ENCODE results near the gene NOXA1. TPM values are rescaled to one million over a fixed set of nuclear protein-coding genes. Genes with fewer than 3 reads are reported as not detected.

The NOXA1 gene
- total and polyA plus RNA-seq, 9 of the 15 experiments (the other 6 are each of a cell fraction or from before 2014, with no cell fraction given) = 0.07 to 1.2 (median 0.20) TPM; not detected in 4

DNA sequence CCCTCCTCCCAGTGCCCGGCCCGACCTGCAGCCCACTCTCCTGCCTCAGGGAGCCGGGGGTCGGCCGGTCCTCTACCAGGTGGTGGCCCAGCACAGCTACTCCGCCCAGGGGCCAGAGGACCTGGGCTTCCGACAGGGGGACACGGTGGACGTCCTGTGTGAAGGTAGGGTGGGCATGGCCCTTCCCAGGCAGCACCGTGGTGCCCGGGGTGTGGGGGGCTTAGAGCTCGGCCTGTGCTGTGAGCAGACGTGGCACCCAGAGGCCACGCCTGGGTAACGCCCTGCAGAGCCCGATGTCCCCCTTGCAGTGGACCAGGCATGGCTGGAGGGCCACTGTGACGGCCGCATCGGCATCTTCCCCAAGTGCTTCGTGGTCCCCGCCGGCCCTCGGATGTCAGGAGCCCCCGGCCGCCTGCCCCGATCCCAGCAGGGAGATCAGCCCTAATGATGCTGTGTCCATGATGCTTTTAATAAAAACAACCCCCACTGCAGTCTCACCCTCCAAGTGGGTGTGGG lies 10.8 kb downstream of the NOXA1 start:
- WGBS (ENCODE audit: insufficient coverage, low coverage, missing lambda C conversion rate) = 59% methylated on average over 20 of the region's 26 CpGs
- no peaks in the 10 kb centered on the region for H3K27me3 ChIP-seq (ENCODE audit: control insufficient read depth in 2 of 2, insufficient read depth in 2 of 2, low read length in 2 of 2)
- DNase-seq (ENCODE audit: extremely low read depth in 1 of 4, low spot score in 3 of 4) (no peak), ATAC-seq (no peak), FAIRE-seq (no peak)
- no peaks in the 10 kb centered on the region for H3K9me1 ChIP-seq (ENCODE audit: control insufficient read depth, insufficient read depth, low read length)
- H3K9me3 ChIP-seq (replicated peaks; ENCODE audit: control insufficient read depth, insufficient read depth, low read depth, low read length) = no peaks in the 10 kb centered on the region
- H3K27ac ChIP-seq (ENCODE audit: extremely low read depth, low read depth, low read length) = no peak overlapping the region
- H3K4me3 ChIP-seq = no peak overlapping the region
- CTCF ChIA-PET (ENCODE audit: low intra/inter-chr PET ratio) = no interaction called here
- H3K4me2 ChIP-seq (ENCODE audit: insufficient read depth, low read length) = no peak overlapping the region
- POLR2A ChIA-PET = interaction anchor here (0.5 to 1.1 kb wide), 2 partner anchors 14 to 121 kb away, joined by 3 to 6 read pairs; no protein-coding TSS in a partner anchor
- TF ChIP-seq ATF6 (CRISPR knock-in tag; IDR thresholded peaks at IDR 0.05) = no peak
- TF ChIP-seq KLF13 (tag; IDR thresholded peaks at IDR 0.05; ENCODE audit: borderline replicate concordance, low read depth) = no peak
- TF ChIP-seq, protein P1, sequence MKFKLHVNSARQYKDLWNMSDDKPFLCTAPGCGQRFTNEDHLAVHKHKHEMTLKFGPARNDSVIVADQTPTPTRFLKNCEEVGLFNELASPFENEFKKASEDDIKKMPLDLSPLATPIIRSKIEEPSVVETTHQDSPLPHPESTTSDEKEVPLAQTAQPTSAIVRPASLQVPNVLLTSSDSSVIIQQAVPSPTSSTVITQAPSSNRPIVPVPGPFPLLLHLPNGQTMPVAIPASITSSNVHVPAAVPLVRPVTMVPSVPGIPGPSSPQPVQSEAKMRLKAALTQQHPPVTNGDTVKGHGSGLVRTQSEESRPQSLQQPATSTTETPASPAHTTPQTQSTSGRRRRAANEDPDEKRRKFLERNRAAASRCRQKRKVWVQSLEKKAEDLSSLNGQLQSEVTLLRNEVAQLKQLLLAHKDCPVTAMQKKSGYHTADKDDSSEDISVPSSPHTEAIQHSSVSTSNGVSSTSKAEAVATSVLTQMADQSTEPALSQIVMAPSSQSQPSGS (CRISPR knock-in tag; IDR thresholded peaks at IDR 0.05) = no peak
- TF ChIP-seq TCF15 (CRISPR knock-in tag; IDR thresholded peaks at IDR 0.05) = no peak
- in situ Hi-C loops (cut with MboI) (no loop called here), intact Hi-C loops (cut with micrococcal nuclease) (no loop called here)
- no peaks in the 10 kb centered on the region for H3K36me3 ChIP-seq (ENCODE audit: control insufficient read depth, insufficient read depth, low read length)
- no TSS peak for BruUV-seq (replicated peaks)
- H3K79me2 ChIP-seq (ENCODE audit: control insufficient read depth, insufficient read depth, low read length) = no peaks in the 10 kb centered on the region
- H4K20me1 ChIP-seq (replicated peaks; ENCODE audit: control insufficient read depth, insufficient read depth, low read length) = no peaks in the 10 kb centered on the region
- peaks cover 14 to 94% of the 10 kb centered on the region in 2 experiments; a peak in 4 of 5 replicates for H3K4me1 ChIP-seq (replicated peaks in 1 of 2; ENCODE audit: control insufficient read depth in 2 of 2, insufficient read depth in 2 of 2, low read length in 2 of 2)
- no peak overlapping the region for H2AFZ ChIP-seq (ENCODE audit: low read depth, low read length)
- H3K9ac ChIP-seq (ENCODE audit: insufficient read depth in 1 of 2, low read depth in 2 of 2, low read length in 2 of 2) = no peak overlapping the region
